Measurements from ENCODE around the gene EXOC6B. TPM values are rescaled to one million over a fixed set of nuclear protein-coding genes. Genes with fewer than 3 reads are reported as not detected.

Gene EXOC6B
- total RNA-seq, 1 donor from 2014 or later: 104 TPM

- DNase-seq (ENCODE audit: low spot score in 2 of 2, unreplicated experiment in 2 of 2): no peak
- TF ChIP-seq, protein P1, sequence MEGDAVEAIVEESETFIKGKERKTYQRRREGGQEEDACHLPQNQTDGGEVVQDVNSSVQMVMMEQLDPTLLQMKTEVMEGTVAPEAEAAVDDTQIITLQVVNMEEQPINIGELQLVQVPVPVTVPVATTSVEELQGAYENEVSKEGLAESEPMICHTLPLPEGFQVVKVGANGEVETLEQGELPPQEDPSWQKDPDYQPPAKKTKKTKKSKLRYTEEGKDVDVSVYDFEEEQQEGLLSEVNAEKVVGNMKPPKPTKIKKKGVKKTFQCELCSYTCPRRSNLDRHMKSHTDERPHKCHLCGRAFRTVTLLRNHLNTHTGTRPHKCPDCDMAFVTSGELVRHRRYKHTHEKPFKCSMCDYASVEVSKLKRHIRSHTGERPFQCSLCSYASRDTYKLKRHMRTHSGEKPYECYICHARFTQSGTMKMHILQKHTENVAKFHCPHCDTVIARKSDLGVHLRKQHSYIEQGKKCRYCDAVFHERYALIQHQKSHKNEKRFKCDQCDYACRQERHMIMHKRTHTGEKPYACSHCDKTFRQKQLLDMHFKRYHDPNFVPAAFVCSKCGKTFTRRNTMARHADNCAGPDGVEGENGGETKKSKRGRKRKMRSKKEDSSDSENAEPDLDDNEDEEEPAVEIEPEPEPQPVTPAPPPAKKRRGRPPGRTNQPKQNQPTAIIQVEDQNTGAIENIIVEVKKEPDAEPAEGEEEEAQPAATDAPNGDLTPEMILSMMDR (IDR thresholded peaks at IDR 0.05; ENCODE audit: unreplicated experiment): no peak
- Mint-ChIP-seq H3K27ac (no peak overlapping the region), H3K4me1 (no peaks in the 10 kb centered on the region), H3K4me3 (no peak overlapping the region), H3K27me3 (ENCODE audit: low read depth) (no peaks in the 10 kb centered on the region), H3K36me3 (no peaks in the 10 kb centered on the region), H3K9me3 (peaks cover 4% of the 10 kb centered on the region)
Observed at GRCh38 chr2:72837171-72837570, 11.3 kb upstream of the EXOC6B start.

DNA sequence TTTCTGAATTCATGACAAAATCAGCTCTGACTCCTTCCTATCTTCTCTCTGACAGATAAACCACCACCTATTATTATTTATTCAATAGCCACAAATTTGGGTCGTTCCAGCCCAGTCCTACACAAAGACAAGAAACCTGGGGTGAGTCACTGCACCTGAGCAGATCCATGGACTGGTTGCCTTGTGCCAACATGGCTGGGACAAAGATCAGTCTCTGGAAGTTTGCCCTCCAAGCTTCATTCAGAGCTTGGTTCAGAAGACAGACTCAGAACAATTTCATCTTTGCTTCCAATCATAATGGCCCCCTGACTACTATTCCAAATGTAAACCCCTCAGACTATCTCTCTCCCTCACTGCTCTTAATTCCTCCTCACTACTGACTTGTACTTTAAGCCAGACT lies 9.6 kb upstream of the EXOC6B start:
- H3K4me3 Mint-ChIP-seq: no peak overlapping the region
- H3K27me3 Mint-ChIP-seq (ENCODE audit: low read depth): no peaks in the 10 kb centered on the region
- H3K27ac Mint-ChIP-seq: no peak overlapping the region
- TF ChIP-seq, protein P1 (IDR thresholded peaks at IDR 0.05; ENCODE audit: unreplicated experiment): no peak
- DNase-seq (ENCODE audit: low spot score in 2 of 2, unreplicated experiment in 2 of 2): no peak
- no peaks in the 10 kb centered on the region for H3K36me3 Mint-ChIP-seq
- no peaks in the 10 kb centered on the region for H3K4me1 Mint-ChIP-seq
- peaks cover 4% of the 10 kb centered on the region for H3K9me3 Mint-ChIP-seq

GRCh38 chr2:72834596-72834995 lies 8.8 kb upstream of the EXOC6B start:
- no peak overlapping the region for H3K27ac Mint-ChIP-seq
- no peak overlapping the region for H3K4me3 Mint-ChIP-seq
- TF ChIP-seq, protein P1 (IDR thresholded peaks at IDR 0.05; ENCODE audit: unreplicated experiment): no peak
- no peaks in the 10 kb centered on the region for H3K27me3 Mint-ChIP-seq (ENCODE audit: low read depth)
- peaks cover 2% of the 10 kb centered on the region for H3K4me1 Mint-ChIP-seq
- no peaks in the 10 kb centered on the region for H3K36me3 Mint-ChIP-seq
- no peaks in the 10 kb centered on the region for H3K9me3 Mint-ChIP-seq
- DNase-seq (ENCODE audit: low spot score in 2 of 2, unreplicated experiment in 2 of 2): no peak

DNA sequence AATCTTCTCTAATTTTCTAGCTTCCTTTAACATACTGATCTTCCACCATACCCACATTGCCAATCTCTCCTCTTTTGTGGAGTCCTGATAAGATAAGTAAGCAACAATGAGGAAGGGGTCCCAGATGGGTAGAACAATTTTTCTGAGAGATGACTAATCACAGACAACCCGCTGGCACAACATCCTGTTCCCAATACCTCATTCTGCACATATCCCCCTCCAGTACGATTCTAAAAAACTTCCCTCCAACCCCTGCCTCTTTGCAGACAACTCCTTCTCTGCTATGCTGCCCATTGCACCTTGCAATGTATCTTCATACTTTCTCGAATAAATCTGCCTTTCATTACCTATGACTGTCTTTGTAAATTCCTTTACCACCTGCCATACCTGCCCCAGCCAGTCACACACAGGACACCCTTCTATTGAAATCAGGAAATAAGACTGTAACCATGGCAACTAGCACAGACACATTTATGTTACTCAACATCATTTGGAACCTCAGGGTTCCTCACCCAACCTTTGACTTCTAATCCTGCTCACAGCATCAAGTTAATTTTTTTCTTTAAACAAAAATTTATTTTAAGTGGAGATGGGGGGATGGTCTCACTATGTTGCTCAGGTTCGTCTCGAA lies 7.4 kb upstream of the EXOC6B start:
- H3K27ac Mint-ChIP-seq: no peak overlapping the region
- DNase-seq (ENCODE audit: low spot score in 2 of 2, unreplicated experiment in 2 of 2): no peak

DNA sequence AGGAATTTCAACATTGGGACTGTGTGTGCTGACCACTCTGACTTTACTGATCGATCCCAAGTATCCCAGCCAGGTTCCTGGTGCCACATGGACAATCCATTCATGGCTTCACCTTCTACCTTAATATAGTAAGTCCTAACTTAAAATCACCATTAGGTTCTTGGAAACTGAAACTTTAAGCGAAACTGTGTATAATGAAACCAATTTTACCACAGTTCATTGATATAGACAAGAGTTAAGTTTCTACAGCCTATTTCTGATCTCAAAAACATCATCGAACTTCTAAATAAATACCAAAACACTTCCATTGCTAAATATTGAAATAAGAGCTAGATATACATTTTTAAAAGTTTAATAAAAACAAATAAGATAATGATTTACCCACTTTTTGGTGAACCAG lies 4.4 kb upstream of the EXOC6B start:
- TF ChIP-seq, protein P1 (IDR thresholded peaks at IDR 0.05; ENCODE audit: unreplicated experiment): no peak

More for the DNA sequence above, 7.4 kb upstream of the EXOC6B start:
- TF ChIP-seq, protein P1 (IDR thresholded peaks at IDR 0.05; ENCODE audit: unreplicated experiment): no peak
- no peak overlapping the region for H3K4me3 Mint-ChIP-seq
- H3K36me3 Mint-ChIP-seq: no peaks in the 10 kb centered on the region
- H3K4me1 Mint-ChIP-seq: peaks cover 14% of the 10 kb centered on the region
- H3K27me3 Mint-ChIP-seq (ENCODE audit: low read depth): no peaks in the 10 kb centered on the region
- H3K9me3 Mint-ChIP-seq: no peaks in the 10 kb centered on the region

More for the DNA sequence above, 4.4 kb upstream of the EXOC6B start:
- DNase-seq (ENCODE audit: low spot score in 2 of 2, unreplicated experiment in 2 of 2): no peak
- Mint-ChIP-seq H3K36me3 (no peaks in the 10 kb centered on the region), H3K9me3 (no peaks in the 10 kb centered on the region), H3K4me3 (no peak overlapping the region), H3K27me3 (ENCODE audit: low read depth) (no peaks in the 10 kb centered on the region), H3K4me1 (peaks cover 30% of the 10 kb centered on the region), H3K27ac (no peak overlapping the region)
